ENCODE measurements around the gene RTEL1.
"Not testable (repeated sequence)": the region's sequence is repeated elsewhere in the genome, so short reads cannot be mapped to it uniquely, and the experiment has no call there.

Gene RTEL1

DNA sequence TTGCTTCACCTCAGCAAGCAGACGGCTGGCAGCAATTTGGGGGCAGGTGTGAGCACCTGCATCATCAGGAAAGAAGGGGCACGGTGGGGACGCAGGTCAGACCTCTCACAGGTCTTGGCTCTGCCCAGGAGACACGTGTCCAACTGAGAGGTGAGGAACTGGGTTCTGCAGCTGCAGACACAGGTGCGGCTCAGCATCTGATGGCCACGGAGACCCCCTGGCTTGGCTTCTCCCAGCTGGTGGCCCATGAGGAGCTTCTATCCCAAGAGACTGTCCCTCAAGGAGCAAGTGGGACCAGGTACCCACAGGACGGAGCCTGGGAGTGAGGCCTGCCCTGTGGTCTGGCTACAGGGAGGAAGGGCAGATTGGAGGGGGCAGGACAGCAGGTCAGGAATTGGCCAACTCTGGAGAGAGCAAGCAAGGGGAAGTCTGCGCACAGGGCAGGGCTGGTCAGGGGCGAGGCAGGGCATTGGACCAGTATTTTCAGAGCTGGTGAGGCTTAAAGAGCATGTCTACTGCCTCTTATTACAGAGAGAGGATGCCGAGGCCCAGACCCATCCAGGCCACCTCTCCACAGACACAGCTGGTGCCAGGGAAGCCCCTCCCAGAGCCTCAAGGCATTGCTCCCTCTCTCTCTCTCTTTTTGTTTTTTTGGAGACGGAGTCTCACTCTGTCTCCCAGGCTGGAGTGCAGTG is 9.1 kb upstream of the RTEL1 start:
- DNase-seq (ENCODE audit: low read depth in 2 of 2) = no peak

DNA sequence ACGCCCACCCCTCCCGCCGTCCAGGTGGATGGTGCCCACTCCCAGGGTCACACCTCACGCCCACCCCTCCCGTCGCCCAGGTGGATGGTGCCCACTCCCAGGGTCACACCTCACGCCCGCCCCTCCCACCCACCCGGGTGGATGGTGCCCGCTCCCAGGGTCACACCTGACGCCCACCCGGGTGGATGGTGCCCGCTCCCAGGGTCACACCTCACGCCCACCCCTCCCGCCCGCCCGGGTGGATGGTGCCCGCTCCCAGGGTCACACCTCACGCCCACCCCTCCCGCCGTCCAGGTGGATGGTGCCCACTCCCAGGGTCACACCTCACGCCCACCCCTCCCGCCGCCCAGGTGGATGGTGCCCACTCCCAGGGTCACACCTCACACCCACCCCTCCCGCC is 7.6 kb upstream of the RTEL1 start:
- not testable (repeated sequence) for DNase-seq (ENCODE audit: low read depth in 2 of 2)

DNA sequence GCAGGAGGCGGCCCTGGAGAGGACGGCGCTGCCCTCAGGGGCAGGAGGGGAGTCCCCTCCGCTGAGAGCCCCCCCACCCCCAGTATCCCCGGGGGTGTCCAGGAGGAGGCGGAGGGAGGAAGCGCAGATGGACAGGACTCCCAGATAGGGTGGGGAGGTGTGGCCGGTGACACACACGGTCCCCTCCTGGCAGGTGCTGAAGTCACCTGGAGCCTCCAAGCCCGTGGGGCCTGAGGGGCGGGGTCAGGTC is 6.2 kb upstream of the RTEL1 start:
- DNase-seq (ENCODE audit: low read depth in 2 of 2) = no peak

DNA sequence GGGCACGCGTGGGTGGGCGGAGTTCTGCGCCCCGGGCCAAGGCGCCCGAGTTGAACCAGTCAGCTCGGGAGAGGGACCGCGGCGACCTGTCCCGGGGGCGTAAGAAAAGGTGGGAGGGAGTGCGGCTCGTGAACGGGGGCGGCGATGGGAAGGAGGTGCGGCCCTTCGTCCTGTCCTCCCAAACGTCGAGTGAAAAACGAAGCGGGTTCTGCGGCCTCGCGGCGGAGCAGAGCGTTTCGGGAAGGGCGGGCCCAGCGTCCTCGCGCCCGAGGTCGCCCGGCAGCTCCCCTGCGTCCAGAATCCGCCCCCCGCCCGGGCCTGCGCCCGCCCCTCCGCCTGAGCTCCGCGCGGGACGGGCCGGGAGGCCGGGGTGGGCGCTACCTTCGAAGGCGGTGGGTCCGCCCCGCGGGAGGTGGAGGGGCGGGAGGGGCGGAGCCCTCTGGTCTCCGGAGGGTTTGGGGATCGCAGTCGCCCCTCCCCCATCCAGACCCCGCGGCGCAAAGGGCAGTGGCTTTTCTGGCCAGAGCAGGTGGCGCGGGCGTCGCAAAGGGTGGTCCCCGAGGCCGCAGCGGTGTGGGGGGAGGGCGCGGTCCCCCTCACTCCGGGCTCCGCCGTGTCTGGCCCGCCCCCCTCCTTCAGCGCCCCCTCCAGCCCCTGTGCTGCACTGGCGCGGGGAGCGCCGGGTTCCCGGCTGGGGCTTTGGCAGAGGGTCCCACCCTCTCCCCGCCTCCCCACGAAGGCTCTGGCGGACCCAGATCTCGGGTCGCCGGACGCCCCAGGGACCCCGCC is 5.7 kb upstream of the RTEL1 start:
- DNase-seq (ENCODE audit: low read depth in 2 of 2) = no peak

DNA sequence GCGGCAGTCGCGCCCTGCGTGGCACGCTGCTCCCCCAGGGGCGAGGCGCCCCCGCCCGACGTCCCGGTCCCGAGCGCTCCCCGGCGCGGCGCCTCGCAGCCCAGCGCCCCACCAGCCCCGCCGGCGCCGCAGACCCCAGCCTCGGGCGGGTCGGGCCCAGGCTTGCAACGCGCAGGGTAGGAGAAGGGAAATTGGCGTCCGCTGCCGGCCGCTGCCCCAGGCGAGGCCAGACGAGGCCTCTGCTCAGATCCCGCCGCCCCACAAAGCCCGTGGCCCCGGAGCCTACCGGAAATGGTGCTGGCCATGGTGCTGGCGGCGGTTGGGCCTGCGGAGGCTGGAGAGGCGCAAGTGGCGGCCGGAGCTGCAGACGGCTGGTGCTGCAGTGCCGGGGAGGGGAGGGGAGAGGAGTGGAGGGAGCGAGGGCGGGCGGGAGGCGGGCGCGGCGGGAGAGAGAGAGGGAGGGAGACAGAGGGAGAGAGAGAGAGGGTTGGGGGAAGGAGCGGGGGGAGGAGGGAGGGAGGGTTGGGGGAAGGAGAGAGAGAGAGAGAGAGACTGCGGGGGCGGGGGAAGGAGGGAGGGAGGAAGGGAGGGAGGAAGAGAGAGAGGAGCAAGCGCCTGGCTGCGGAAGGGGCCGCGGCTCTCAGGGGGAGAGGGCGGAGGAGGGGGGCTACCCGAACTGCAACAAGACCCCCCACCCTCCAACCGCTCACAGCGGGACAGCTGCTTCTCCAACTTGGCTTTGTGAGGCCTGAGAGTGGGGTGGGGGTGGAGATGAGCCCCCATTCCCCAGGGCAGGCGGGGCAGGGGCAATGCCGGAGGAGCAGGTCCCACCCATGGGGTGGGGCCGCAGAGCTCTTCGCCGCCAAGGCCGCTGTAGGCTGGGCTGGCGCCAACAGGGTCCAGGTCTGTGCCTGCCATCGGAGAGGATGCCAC is 4.8 kb upstream of the RTEL1 start, which contains the start of gene STMN3:
Gene STMN3 (minus strand): TSS at position 384 of the 933 bp plus-strand sequence. CDS start 79 bp downstream, at position 305.
- no peak for DNase-seq (ENCODE audit: low read depth in 2 of 2)

DNA sequence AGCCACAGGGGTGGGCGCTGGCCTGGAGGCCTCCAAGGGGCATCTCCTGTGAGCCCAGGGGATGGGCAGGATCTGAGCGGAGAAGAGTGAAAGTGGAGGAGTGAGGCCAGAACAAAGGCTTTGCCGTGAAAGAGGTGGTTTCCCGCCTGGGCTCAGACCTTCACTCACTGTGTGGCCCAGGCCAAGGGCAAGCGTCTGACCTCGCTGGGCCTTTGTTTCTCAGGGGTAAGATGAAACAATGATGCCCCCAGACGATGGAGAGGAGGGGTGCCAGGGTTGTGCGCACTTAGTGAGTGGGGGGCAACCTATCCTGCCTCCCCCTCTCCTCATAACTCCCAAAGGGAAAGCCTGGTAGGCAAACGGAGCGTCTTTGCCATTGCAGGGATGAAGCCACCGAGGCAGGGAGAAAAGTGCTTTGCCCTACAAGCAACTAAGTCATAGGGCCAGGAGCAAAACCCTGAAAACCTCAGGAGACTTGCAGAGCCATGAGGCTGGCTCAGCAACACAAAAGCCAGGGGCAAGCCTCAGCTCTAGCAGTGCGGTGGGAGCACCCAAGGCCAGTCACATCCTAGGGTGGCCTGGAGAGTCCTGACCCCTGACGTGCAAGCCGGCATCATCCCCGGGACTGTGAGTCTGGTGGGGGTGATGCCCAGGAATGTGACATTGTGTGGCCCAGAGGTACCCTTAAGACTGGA is 4.0 kb upstream of the RTEL1 start:
- DNase-seq (ENCODE audit: low read depth in 2 of 2) = no peak

DNA sequence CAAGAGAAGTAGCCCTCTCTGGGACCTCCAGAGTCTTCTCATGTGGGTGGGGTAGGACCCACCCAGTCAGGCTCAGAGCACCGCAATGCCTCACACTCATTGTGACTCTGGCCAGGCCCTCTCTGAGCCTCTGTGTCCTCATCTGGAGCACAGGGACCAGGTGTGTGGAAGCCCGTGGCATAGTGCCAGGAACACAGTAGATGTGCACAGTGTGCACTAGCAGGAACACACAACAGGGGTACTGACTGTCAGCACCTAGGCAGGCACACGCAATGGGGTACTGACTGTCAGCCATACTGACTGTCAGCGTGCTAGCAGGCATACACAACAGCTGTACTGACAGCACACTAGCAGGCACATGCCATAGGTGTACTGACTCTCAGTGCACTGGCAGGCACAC is 2.9 kb upstream of the RTEL1 start:
- DNase-seq (ENCODE audit: low read depth in 2 of 2) = no peak

DNA sequence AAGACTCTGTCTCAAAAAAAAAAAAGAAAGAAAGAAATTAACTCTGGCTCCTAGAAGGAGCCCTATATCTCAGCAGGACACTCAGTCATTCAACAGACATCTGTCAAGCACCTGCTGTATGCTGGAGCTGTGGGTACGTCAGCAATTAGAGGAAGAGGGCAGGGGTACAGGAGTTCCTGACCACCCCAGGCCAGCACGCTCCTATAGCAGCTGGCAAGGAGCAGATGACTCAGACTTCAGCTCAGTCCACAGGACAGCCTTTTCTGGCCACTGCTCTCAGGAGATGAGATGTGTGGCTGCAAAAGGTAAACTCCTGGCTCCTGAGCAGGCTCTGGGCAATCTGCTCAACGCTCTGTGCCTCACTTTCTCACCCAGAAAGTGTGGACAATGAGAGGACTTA is 1.7 kb upstream of the RTEL1 start:
- no peak for DNase-seq (ENCODE audit: low read depth in 2 of 2)

DNA sequence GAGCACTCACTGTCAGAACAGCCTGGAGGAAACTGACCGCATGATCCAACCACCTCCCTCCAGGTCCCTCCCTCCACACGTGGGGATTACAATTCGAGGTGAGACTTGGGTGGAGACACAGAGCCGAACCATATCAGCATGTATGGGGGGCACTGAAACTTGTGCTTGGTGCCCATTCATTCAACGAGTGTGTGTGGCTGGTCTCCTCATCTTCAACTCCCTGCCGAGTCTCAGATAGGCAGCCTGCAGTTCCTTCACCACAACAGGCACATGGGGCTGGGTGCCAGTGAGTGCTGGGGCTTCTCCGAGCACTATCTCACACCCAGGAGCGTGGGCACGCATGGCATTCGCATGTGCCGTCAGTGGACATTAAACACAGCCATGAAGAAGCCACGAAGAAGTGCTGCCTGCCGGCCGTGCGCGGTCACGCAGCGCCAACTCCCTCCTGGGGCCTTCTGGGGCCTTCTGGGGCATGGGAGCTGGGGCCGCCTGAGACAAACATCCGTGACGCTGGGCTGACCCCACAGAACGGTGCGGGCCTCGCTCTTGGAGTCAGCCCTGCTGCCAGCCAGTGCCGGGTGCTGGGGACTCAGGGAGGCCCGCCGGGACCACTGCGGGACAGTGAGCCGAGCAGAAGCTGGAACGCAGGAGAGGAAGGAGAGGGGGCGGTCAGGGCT is 714 bp upstream of the RTEL1 start:
- DNase-seq (ENCODE audit: low read depth in 2 of 2) = no peak

DNA sequence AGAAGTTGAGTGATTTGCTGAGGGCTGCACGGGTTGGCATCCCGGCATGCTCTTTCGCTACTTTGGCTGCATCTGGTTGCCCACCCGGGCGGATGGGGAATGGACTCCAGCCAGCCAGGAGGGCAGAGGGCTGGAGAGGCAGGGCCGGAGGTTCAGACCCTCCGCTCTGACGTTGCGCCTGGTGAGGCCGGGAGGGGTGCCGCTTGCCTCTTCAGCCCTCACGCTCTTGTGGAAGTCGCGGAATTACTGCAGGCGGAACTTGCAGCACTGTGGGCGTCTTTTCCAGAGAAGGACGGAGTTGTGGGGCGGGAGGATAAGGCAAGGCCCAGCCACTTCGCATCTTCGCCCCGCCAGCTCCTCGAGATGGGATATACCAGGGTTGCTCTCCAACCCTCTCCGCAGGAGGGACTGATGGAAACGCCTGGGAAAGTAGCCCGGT is 656 bp downstream of the RTEL1 start:
- DNase-seq (ENCODE audit: low read depth in 2 of 2) = no peak

DNA sequence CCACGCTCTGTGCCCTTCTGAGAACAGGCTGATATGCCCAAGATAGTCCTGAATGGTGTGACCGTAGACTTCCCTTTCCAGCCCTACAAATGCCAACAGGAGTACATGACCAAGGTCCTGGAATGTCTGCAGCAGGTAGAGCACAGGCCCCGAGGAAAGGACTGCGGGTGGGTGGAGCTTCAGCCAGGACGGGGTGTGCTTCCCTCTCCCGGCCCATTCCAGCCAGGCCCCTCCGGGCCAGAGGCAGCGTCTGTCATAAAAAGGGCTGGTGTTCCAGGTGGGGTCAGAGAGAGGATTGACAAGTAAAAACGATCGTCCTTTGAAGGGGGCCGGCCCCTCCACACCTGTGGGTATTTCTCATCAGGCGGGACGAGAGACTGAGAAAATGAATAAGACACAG is 1.3 kb downstream of the RTEL1 start:
- DNase-seq (ENCODE audit: low read depth in 2 of 2) = no peak

DNA sequence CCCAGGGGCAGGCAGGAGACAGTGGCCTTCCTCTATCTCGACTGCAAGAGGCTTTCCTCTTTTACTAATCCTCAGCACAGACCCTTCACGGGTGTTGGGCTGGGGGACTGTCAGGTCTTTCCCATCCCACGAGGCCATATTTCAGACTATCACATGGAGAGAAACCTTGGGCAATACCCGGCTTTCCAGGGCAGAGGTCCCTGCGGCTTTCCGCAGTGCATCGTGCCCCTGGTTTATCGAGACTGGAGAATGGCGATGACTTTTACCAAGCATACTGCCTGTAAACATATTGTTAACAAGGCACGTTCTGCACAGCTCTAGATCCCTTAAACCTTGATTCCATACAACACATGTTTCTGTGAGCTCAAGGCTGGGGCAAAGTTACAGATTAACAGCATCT is 2.1 kb downstream of the RTEL1 start:
- not testable (repeated sequence) for DNase-seq (ENCODE audit: low read depth in 2 of 2)

DNA sequence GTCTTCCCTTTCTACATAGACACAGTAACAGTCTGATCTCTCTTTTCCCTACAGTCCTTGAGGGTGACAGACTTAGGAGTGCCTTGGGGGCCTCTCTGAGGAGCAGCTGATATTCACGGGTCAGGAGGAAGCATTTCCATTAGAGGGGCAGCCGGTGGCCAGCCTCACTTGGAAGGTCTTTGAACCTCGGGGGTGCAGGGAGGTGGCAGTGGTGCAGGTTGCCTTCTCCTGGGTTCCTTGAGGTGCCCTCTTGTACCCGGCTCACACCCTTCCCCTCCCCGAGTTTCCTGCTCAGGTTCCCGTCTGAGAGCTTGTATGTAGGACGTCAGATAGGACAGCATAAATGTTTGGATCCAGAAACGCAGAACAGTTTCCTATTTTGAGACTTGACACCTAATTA is 2.5 kb downstream of the RTEL1 start:
- DNase-seq (ENCODE audit: low read depth in 2 of 2) = no peak

DNA sequence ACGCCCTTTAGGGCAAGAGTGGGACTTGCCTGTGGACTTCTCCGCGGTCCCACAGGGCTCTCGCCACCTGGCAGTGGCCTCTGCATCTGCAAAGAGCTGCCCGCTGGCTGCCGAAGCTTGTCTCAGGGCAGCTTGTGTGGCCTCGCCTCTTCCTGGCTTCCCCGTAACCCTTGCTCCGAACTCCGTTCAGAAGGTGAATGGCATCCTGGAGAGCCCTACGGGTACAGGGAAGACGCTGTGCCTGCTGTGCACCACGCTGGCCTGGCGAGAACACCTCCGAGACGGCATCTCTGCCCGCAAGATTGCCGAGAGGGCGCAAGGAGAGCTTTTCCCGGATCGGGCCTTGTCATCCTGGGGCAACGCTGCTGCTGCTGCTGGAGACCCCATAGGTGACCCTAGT is 3.0 kb downstream of the RTEL1 start:
- no peak for DNase-seq (ENCODE audit: low read depth in 2 of 2)

DNA sequence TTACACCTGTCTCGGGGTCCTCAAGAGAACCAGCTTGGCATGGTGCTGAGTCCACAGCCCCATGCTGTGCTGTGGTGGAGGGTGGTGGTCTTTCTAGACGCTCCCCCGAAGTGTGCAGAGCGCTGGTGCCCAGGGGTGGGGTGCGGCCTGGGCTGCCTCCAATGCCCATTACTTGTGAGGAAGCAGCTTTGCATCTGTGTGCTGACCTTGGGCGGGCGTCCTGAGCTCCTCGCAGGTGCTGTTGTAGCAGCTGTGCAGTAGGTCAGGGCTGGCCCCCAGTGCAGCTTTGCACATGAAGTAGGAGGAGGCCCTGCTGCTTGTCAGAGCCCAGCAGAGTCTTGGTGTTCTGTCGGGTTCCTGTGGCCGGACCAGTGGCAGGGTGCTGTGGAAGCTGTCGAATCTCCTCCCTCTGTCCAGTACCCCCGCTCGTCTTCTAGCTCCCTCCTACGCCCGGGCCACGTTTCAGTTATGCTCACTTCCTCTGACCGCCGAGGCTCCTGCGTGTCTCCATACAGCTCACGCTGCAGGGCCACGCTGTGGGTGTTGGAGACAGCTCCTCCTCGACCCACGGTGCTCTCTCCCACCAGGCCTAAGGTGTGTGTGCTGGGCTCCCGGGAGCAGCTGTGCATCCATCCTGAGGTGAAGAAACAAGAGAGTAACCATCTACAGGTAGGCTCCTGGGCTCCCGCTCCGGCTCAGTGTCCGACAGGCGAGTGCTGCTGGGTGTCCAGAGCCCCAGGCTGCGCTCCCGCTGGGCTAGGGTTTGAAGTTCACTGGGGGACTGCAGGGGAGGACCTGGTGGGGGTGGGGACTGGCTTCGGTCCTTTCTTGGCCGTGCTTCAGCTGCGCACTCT is 4.1 kb downstream of the RTEL1 start:
- DNase-seq (ENCODE audit: low read depth in 2 of 2) = no peak

DNA sequence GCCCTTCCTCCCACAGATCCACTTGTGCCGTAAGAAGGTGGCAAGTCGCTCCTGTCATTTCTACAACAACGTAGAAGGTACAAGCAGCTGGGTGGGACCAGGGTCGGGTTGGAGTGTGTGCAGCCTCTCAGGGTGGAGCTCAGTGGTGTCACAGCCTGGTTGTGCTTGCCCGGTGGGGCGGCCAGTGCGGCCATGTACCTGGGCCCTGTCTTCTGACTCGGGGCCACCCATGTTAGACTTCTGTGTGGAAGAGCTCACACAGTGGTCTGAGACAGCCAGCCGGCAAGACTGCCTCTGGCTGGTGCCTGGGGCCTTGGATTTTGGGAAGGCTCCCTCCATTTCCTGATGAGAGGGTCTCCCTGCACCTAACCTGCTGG is 4.7 kb downstream of the RTEL1 start:
- DNase-seq (ENCODE audit: low read depth in 2 of 2) = no peak

DNA sequence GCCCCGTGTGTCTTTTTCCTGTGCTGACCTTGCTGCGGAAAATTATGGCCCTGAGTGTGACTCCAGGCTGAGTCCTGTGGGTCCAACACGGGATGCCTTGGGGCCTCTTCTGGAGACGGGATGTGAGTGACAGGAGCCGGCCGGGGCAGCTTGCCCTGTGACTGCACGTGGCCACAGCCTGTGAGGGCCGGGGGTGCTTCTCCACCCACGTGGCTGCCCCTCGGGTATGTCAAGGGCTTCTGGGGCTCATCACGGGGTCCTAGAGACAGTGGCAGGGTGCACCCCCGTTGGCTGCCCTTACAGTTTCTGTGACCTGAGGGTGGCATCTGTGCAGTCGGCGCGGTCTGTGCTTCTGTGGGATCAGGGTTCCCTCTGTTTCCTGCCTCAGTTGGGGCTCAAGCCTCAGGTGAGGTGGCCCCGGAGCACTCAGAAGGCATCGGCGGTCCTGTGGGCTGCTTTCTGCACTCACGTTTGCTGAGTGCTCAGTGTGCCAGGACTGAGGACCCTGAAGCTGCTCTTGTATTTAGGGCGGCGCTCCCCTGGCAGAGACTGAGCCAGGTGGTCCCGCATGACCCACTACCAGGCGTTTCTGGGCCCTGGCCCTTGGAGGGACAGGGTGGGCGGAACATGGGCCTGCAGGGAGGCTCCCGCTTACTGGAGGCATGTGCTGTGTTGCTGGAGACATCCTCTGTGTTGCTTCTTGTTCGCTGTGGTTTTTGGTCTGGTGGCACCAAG is 5.4 kb downstream of the RTEL1 start:
- DNase-seq (ENCODE audit: low read depth in 2 of 2) = no peak

DNA sequence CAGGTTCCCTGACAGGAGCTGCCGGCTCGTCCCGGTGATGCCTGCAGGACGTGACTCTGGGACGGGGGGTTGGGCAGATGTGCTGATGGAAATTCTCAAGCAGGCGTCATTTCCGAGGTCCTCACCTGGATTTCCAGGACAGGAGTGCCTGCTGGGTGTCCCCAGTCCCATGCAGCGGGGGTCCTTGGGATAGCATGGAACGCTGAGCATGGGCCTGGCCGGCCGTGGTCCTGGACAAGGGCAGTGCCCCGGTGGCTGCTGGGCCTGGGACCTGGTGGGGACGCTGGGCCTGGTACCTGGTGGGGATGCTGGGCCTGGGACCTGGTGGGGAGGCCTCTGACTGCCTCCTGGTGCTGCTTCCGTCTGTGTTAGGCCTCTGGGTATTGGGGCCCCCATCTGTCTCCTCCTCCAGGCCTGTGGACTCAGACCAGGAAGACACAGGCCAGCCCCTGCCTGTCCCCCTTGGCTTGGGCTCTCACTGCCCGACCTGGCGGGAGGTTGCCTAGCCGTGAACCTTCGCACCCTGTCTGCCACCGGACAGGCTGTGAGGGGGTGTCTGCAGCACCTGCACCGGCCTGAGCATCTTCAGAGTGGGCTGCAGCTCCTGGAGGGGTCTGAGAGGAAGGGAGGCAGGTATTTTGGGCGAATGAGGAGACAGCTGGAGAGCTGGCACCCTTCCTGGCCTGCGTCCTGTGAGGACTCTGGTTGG is 6.2 kb downstream of the RTEL1 start:
- DNase-seq (ENCODE audit: low read depth in 2 of 2) = no peak

Data from activated CD8-positive, alpha-beta memory T cell treated with anti-CD3 and anti-CD28 coated beads for 4 hours (primary cell).